KBM-7 (cell line): ENCODE measurements around the gene SLC2A5.
A peak's percentile ranks its signal among the peaks of the same experiment; 100 is the strongest.

Experiments used
- DNase-seq: peaks from one replicate; pipeline ENCODE4 v3.0.0-alpha.2; 2015
- in situ Hi-C: fragments of 300-500 bp; cut with MboI; formaldehyde crosslinking; loops from 2 replicates; pipeline ENCODE4 v1.14.3; 2020; ENCODE audit warnings: low sequenced_read_pairs, low pct_unique_long_range_greater_than_20kb, mixed read lengths

Gene SLC2A5

DNA sequence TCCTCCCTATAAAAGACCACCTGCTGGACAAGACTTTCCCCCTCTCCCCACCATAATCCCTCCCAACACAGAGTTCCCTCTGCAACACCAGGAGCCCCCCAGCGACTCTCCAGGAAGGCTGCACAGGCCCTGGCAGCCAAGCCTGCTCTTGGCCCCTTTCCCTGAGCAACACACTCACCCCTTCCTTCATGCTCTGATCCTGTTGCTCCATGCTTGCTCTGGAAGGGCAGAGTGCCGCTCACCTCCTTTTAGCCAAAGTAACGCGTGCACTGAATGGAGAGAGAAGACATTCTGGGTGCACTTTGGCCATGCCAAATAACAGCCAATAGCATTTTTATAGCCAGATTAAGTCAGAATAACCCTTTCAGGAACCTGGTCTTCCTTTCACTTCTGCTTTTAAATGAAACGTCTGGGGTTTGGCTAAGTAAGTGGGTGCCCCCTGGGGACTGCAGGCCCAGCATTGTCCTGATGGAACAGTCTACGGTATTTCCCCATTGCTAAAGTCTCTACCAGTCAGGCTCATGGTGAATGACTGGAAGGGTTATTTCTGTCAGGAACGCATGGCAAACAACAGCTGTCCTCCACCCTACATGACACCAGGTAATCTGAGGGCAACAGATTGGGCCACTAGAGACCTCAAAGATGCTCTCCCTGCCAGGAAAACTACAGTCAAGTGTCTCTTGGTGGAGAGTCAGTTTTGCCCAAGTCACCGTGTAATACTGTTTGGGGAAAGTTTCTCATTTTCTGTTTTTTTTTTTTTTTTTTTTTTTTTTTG lies at the start of gene SLC2A5:
Gene SLC2A5, minus strand, starts transcription at position 310 of the 775 bp plus-strand sequence. Its CDS starts 99 bp downstream, at position 211.
- in situ Hi-C loops = no loop called here
- DNase-seq = peak; percentile 91

DNA sequence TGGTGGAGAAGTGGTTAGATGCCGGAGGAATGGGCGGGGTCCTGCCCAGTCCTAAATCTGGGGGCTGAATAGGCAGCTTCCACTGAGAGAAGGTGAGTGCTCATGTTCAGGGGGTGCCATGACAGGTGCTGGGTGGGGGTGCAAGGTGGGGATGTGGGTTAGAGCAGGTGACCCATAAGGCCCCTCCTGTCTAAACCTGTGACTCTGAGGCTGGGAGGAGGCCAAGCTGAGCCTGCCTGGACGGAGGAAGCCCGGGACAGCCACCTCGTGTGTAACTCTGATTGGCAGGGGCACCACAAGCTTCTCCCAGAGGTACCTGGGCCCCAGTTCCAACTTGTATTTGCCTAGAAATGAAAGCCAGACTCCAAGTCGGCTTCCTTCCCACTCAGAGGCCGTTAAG lies 48.8 kb upstream of the SLC2A5 start:
- no peak for DNase-seq
- in situ Hi-C loops = no loop called here

- in situ Hi-C loops = no loop called here
- DNase-seq = peak; percentile 44
Measured at GRCh38 chr1:9115351-9116205, 46.1 kb upstream of the SLC2A5 start.

- DNase-seq = no peak
- in situ Hi-C loops = no loop called here
Measured at GRCh38 chr1:9112961-9113880, 43.8 kb upstream of the SLC2A5 start.

DNA sequence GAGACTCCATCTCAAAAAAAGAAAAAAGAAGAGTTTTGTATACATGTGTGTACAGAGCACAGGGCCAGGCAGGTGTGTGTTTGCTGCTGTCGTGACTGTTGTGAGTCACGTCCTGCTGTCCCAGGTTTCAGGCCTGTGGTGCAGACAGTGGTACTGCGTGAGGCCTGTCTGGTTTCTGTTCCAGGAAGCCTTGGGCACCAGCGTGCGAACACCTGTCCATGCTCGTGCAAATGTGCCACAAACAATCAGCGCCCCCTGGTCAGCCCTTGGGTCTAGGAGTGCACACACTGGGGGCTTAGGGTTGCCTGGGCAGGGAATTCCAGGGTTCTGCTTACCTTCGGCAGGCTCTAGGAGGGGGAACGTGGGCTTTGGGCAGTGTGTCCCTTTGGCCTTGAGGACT lies 42.5 kb upstream of the SLC2A5 start:
- in situ Hi-C loops = no loop called here

GRCh38 chr1:9111357-9111691 lies 41.9 kb upstream of the SLC2A5 start:
- DNase-seq = no peak
- in situ Hi-C loops = no loop called here

More for the DNA sequence above, 42.5 kb upstream of the SLC2A5 start:
- no peak for DNase-seq

GRCh38 chr1:9110669-9111356 lies 41.4 kb upstream of the SLC2A5 start:
- in situ Hi-C loops = no loop called here
- DNase-seq = peak; percentile 85

DNA sequence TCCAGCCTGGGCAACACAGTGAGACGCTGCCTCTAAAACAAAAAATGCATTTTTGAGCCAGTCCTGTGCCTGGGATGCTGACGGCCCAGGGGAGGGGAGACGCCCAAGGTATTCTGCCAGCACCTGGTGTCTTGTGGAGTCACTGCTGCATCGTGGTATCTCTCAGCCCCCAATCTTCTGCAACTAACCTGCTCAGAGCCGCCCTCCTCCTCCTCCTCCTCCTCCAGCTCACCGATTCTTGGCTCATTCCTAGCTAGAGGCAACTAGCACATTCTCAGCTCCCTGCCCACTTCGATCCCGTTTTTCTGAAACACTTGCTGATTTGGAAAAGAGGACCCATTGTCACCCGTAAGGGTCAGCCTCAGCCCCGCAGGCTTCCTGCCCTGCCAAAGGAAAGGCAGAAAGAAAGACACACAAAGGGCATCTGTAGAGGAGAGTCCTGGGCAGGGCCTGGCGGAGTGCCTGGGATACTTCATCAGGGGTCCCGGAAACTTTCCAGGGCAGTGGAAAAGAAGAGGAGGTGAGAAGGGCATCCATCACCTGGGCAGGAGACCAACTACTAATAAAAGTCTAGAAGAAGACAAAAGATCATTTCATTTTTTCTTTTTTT lies 38.7 kb upstream of the SLC2A5 start:
- no peak for DNase-seq
- in situ Hi-C loops = loop anchor here (5.0 kb wide), 1 partner anchor 81 kb away; the partner anchor contains the start of gene SLC2A7

- DNase-seq = no peak
- in situ Hi-C loops = loop anchor here (5.0 kb wide), 1 partner anchor 80 kb away; the partner anchor contains the start of gene SLC2A7
Measured at GRCh38 chr1:9107136-9107535, 37.7 kb upstream of the SLC2A5 start.

- DNase-seq = no peak
- in situ Hi-C loops = loop anchor here (5.0 kb wide), 1 partner anchor 79 kb away; the partner anchor contains the start of gene SLC2A7
Measured at GRCh38 chr1:9106286-9106685, 36.9 kb upstream of the SLC2A5 start.

GRCh38 chr1:9105336-9105867 lies 36.0 kb upstream of the SLC2A5 start:
- in situ Hi-C loops = loop anchor here (5.0 kb wide), 1 partner anchor 78 kb away; the partner anchor contains the start of gene SLC2A7
- no peak for DNase-seq

DNA sequence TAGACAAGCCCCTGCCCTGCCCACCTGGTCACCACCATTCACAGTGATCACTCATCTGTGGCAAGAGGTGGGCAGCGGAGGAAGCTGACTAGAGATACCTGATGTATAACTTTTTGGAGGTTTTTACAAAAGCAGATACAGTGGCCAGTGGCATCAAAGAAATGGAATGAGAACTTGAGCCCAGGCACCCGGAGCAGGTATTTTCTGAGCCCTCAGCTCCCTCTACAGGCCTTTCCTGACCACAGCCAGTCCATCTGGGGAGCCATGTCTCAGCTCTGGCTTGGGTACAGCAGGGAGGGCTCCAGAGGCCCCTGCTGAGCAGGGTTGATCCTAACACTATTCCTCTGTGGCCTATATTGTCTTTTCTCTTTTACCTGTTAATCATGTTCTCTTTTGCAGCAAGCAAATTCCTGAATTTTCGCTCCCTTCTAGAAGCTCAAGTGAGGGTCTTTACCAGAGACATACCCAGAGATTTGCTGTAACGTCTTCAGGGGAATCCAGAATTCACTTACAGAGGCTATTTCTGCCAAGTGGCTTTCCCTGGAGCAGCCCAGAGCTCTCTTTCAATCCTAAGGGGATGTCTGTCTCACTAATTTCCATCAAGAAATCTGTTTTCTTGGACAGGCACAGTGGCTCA lies 32.2 kb upstream of the SLC2A5 start:
- in situ Hi-C loops = no loop called here
- peak; percentile 67 for DNase-seq

DNA sequence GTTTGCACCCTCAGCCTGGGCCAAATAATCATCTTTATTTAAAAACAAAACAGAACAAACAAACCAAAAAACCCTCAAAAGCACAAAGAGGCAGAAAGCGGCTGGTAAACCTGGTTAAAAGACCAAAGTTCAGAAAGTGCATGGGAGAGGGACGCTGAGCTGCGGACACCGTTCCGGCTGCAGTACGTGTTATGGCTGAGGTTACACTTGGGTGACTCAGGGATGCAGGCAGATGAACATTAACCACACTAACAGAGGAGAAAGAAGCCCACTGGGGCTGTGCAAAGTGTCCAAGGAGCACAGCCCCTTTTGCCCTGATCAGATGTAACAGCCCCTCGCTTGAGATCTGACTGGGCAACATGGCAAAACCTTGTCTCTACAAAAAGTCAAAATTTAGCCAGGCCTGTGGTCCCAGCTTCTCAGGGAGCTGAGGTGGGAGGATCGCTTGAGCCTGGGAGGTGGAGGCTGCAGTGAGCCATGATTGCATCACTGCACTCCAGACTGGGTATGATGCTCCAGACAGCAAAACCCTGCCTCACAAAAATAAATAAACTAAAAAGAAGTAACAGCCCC lies 31.1 kb upstream of the SLC2A5 start:
- in situ Hi-C loops = no loop called here
- DNase-seq = no peak

DNA sequence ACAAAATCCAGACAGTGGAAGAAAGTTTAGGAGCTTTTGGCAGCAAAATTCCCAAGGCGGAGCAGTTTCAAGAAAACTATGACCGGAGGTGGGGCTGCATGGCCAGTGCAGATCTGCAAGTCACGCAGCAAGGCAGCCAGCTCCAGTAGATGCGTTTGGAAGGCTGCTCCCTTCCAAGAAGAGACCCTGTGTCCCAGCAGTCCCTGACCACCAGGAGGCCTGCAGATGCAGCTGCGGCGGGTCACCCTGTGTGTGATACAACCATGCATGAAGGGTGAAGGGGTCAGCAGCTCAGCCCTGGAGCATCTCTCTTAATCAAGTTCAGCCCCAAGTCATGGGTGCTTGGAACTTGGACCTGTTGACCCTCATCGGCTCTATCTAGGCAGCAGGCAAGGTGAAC lies 30.1 kb upstream of the SLC2A5 start:
- in situ Hi-C loops = no loop called here

DNA sequence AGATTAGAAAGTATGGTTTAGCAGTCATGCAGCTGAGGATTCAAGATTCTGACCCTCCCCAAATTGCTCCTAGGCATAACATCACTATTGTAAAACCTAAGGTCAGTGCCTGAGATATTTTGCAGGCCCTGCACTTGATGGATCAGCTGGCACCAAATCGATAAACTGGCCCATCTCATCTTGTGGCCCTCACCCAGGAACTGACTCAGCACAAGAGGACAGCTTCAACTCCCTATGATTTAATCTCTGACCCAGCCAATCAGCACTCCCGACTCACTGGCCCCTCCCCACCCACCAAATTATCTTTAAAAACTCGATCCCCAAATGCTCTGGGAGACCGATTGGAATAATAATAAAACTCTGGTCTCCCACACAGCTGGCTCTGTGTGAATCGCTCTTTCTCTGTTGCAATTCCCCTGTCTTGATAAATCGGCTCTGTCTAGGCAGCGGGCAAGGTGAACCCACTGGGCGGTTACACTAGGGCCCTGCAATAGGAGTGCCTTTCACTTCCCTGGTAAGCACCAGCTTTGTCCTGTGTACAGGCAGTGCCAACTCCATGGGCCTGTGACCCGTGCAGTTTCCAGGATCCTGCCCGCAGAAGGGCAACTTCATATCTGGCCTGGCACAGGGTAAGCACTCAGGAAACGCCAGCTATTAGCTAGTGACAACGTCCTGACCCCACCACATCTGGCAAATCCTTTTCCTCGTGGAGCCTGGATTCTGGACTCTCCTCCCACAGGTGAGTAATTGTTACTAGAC lies 28.7 kb upstream of the SLC2A5 start:
- DNase-seq = no peak
- in situ Hi-C loops = no loop called here

More for the DNA sequence above, 30.1 kb upstream of the SLC2A5 start:
- no peak for DNase-seq

DNA sequence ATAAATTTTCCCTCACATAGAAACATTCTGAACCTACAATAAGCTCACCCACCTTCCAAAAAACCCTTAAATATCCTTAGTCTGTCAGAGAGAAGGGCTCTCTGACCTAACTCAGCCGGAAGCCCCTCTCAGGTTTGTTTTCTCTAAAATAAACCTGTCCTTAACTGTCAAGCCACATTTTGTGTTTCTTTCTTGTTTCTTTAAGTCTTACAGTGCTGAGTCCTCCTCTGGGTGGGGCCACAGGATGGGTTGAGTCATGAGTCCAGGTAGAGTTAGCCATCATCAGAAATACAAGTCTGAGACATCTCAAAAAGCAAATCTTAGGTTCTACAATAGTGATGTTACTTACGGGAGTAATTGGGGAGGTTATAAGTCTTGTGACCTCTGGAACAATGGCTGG lies 26.4 kb upstream of the SLC2A5 start:
- no peak for DNase-seq
- in situ Hi-C loops = no loop called here
